Activated T-cell treated with anti-CD3 and anti-CD28 coated beads, Interleukin-2, amount 50 U/mL, for 4 hours (primary cell): ENCODE data around the gene PEMT. TPM values are rescaled to one million over a fixed set of nuclear protein-coding genes. Genes with fewer than 3 reads are reported as not detected.
"Not testable (repeated sequence)": the region's sequence is repeated elsewhere in the genome, so short reads cannot be mapped to it uniquely, and the experiment has no call there.

Experiments
- ATAC-seq, 2 donors: fragments of 200-7000 bp; cut with Tn5 transposase; one replicate each; pipeline ENCODE4 v1.10.0; 2021
- DNase-seq: peaks from one replicate; pipeline ENCODE4 v3.0.0-alpha.2; 2020
- H3K27me3 Mint-ChIP-seq: one replicate; pipeline ENCODE4 v1.8.0; 2021; ENCODE audit warnings: low read depth, mixed read lengths
- H3K36me3 Mint-ChIP-seq: one replicate; pipeline ENCODE4 v1.8.0; 2022; ENCODE audit warnings: mixed read lengths; ENCODE audit not compliant: insufficient read depth
- H3K4me1 Mint-ChIP-seq: one replicate; pipeline ENCODE4 v1.8.0; 2021; ENCODE audit warnings: low read depth, mixed read lengths
- H3K4me3 Mint-ChIP-seq: one replicate; pipeline ENCODE4 v1.8.0; 2021; ENCODE audit warnings: mild to moderate bottlenecking, moderate library complexity, mixed read lengths
- H3K9me3 Mint-ChIP-seq: one replicate; pipeline ENCODE4 v1.8.0; 2021; ENCODE audit warnings: mixed read lengths
- total RNA-seq, 3 donors: library from RNA; stranded (reverse); gene quantifications; one replicate each; pipeline ENCODE4 v1.2.1, GENCODE V29; 2021

PEMT gene
- total RNA-seq, 3 donors from 2014 or later, result 52.5 to 53.8 (median 53.0) TPM

DNA sequence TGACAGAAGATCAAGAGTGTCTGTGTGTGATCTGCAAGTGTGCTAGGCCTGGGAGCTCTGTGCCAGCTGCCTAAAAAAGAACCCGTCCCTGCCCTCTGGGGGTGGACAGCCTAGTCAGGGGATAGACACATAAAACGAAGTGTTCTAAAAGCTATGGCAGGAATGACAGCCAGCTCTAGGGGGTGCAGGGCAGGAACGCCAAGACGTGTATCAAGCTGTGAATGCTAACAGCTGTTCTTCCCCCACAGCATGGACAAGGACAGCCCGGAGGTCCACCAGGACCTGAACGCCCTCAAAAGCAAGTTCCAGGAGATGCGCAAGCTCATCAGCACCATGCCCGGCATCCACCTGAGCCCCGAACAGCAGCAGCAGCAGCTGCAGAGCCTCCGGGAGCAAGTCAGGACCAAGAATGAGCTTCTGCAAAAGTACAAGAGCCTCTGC lies 100.5 kb downstream of the PEMT start:
- H3K27me3 Mint-ChIP-seq, result peaks cover 11% of the 10 kb centered on the region

DNA sequence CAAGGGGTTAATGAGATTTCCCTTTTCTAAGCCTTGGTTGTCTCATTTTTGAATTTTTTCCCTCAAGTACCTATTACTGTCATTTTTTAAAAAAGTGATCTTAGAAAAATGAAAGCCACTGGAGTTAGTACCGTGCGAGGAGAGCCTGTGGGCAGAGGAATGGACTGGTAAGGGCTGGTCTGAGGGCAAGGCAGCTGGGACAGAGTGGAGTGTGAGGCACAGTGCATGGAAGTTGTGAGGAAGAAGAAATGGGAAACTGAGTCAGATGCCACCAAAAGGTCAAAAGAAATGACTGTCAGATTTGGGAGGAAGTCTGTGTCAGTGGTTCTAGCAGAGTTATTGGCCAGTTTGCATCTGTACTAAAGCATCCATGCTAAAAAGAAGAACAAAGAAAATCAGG lies 103.5 kb downstream of the PEMT start:
- Mint-ChIP-seq H3K36me3 (peaks cover 30% of the 10 kb centered on the region), H3K4me1 (peaks cover 18% of the 10 kb centered on the region), H3K4me3 (no peak overlapping the region), H3K27me3 (no peaks in the 10 kb centered on the region), H3K9me3 (no peaks in the 10 kb centered on the region)
- DNase-seq, result no peak
- ATAC-seq, result no peak

More for the DNA sequence above, 100.5 kb downstream of the PEMT start:
- Mint-ChIP-seq H3K36me3 (peaks cover 24% of the 10 kb centered on the region), H3K4me3 (no peak overlapping the region), H3K4me1 (peaks cover 17% of the 10 kb centered on the region), H3K9me3 (no peaks in the 10 kb centered on the region)
- ATAC-seq, result no peak
- DNase-seq, result no peak

DNA sequence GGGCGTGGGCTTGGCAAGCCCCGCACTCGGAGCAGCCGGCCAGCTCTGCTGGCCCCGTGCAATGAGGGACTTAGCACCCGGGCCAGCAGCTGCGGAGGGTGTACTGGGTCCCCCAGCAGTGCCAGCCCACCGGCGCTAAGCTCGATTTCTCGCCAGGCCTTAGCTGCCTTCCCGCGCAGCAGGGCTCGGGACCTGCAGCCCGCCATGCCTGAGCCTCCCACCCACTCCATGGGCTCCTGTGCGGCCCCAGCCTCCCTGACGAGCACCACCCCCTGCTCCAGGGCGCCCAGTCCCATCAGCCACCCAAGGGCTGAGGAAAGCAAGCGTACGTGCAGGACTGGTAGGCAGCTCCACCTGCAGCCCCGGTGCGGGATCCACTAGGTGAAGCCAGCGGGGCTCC lies 105.1 kb downstream of the PEMT start:
- H3K4me1 Mint-ChIP-seq, result peaks cover 29% of the 10 kb centered on the region
- H3K4me3 Mint-ChIP-seq, DNase-seq, H3K27me3 Mint-ChIP-seq, ATAC-seq, H3K9me3 Mint-ChIP-seq: not testable (repeated sequence)
- H3K36me3 Mint-ChIP-seq, result peaks cover 28% of the 10 kb centered on the region

DNA sequence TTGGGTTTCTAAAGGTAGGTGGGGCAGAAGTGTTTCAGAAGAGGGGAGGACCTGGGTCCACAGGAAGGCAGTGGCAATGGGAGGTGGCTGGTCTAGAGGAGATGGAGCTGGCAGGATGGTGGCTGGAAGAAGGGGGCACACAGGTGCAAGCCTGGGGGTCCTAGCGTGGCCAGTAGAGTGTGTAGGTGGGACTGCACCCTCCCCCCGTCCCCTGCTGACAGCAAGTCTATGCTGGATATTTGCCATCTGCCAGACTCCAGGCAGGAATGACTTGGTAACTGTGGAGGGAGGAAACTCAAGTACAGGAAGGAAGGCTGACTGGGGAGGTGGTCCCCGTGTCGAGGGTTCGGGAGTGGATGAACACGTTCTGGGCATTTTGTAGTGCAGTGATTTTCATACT lies 106.1 kb downstream of the PEMT start:
- Mint-ChIP-seq H3K9me3 (no peaks in the 10 kb centered on the region), H3K4me1 (peaks cover 38% of the 10 kb centered on the region)
- no peak for ATAC-seq

DNA sequence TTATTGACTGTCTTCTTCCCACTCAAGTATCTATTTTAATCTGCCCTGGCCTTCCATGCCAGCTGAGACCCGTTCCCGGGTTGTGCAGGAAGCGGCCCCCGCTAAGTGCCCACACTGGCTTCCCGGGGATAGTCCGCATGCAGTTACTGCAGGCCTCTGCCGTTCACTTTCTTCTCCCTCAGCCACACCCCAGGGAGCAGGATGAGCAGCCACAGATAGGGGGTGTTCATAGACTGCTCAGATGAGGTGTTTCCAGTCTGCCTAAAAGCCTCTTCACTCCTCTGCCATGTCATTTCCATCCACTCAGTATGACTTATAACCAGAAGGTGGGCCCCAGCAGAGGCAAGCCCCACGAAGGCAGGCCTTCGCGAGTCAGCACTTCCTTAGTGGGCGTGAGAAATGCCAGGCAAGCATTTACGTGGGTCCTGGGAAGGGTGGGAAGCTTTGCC lies 107.0 kb downstream of the PEMT start:
- peaks cover 46% of the 10 kb centered on the region for H3K4me1 Mint-ChIP-seq
- no peaks in the 10 kb centered on the region for H3K27me3 Mint-ChIP-seq
- DNase-seq (no peak), ATAC-seq (peak; percentile 98 to 100)
- no peak overlapping the region for H3K4me3 Mint-ChIP-seq
- H3K36me3 Mint-ChIP-seq, result peaks cover 26% of the 10 kb centered on the region
- H3K9me3 Mint-ChIP-seq, result no peaks in the 10 kb centered on the region

More for the DNA sequence above, 106.1 kb downstream of the PEMT start:
- Mint-ChIP-seq H3K27me3 (no peaks in the 10 kb centered on the region), H3K4me3 (no peak overlapping the region), H3K36me3 (peaks cover 27% of the 10 kb centered on the region)
- DNase-seq, result no peak

DNA sequence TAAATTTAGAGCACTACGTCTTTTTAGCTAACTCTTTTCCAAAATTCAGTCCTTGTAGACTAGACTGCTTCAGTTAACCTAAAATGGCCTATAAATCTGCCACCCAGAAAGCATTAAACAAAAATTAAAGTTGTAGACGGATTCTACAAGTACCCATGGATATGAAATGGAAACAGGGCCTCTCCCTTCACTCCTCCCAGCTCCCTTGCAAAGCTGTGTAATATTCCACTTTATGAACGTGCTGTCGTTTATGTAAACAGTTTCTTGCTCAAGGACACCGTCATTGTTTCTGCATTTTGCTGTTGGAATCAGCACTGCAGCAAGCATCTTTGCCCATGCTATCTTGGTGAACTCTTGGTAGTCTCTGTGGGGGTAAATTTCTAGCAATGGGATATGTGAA lies 109.6 kb downstream of the PEMT start:
- Mint-ChIP-seq H3K9me3 (no peaks in the 10 kb centered on the region), H3K4me3 (no peak overlapping the region), H3K27me3 (no peaks in the 10 kb centered on the region), H3K36me3 (peaks cover 16% of the 10 kb centered on the region), H3K4me1 (peaks cover 60% of the 10 kb centered on the region)
- no peak for ATAC-seq
- no peak for DNase-seq

DNA sequence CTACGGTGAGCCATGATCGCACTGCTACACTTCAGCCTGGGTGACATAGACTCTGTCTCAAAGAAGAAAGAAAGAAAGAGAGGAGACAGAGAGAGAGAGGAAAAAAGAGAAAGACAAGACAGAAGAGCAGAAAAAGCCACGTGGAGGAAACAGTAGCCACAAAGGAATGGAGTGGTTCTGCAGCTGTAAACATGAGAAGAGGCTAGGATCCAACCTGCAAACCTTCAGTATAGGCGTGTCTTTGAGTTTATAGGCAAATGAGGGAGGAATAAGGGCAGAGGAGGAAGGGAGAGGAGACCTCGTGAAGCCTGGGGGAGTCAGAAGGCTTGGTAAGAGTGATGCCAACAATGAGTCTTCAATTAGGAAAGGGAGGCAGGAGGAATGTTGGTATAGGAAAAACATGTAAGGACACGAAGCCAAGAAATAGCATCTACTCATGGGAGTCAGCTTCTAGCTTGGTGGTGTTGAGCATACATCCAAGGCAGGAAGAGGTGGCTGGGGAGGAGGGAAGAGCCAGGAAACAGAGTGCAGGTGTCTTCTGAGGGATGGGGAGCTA lies 110.8 kb downstream of the PEMT start:
- Mint-ChIP-seq H3K27me3 (no peaks in the 10 kb centered on the region), H3K4me3 (no peak overlapping the region), H3K4me1 (peaks cover 65% of the 10 kb centered on the region), H3K36me3 (peaks cover 13% of the 10 kb centered on the region), H3K9me3 (no peaks in the 10 kb centered on the region)
- ATAC-seq (no peak), DNase-seq (no peak)

DNA sequence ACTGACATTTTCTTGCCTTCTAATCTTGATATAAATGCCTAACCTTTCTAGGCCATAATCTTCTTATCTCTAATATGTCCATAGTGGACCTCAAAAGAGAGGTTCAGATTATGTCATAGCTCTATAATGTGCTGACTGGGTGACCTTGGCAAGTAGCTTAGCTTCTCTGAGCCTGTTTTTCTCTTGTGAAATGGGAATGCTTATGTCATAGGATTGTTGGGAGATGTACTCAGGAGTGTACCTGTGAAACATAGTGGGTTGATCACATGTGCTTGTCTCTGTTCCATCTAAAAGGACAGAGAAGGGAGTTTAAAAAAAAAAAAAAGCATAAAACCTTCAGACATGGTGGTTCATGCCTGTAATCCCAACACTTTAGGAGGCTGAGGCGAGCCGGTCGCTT lies 112.3 kb downstream of the PEMT start:
- ATAC-seq, result no peak
- no peaks in the 10 kb centered on the region for H3K9me3 Mint-ChIP-seq
- H3K27me3 Mint-ChIP-seq, result no peaks in the 10 kb centered on the region
- DNase-seq, result no peak
- H3K36me3 Mint-ChIP-seq, result peaks cover 8% of the 10 kb centered on the region
- no peak overlapping the region for H3K4me3 Mint-ChIP-seq
- peaks cover 58% of the 10 kb centered on the region for H3K4me1 Mint-ChIP-seq

DNA sequence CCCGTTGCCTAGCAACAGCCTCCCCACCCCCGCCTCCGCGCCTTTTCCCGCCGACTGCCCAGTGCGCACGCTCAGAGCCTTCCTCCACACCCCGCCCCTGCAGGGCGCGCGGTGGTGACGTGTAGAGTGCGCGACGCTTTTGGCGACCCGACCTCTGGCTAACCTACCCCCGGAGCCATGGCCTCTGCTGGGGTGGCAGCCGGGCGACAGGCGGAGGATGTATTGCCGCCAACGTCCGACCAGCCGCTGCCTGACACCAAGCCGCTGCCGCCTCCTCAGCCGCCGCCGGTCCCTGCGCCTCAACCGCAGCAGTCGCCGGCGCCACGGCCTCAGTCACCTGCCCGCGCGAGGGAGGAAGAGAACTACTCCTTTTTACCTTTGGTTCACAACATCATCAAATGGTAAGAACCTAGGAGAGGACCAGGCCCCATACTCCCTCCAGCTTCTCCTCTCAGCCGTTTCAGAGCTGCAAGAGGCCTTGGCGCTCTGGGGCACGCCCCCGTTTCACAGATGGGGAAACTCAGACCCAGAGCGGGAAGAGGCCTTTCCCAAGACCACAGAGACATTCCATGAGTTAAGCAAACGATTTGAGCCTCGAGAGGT lies 114.5 kb downstream of the PEMT start, which contains the start of gene MED9:
Gene MED9 (plus strand): TSS at position 136 of the 603 bp plus-strand sequence. CDS start 42 bp downstream, at position 178.
- peak; percentile 97 to 98 for ATAC-seq
- H3K27me3 Mint-ChIP-seq, result peaks cover 7% of the 10 kb centered on the region
- no peaks in the 10 kb centered on the region for H3K9me3 Mint-ChIP-seq
- peaks cover 49% of the 10 kb centered on the region for H3K4me1 Mint-ChIP-seq
- H3K36me3 Mint-ChIP-seq, result peaks cover 3% of the 10 kb centered on the region
- peak within 1 kb of the TSS; percentile 93 for H3K4me3 Mint-ChIP-seq
- peak; percentile 97 for DNase-seq

DNA sequence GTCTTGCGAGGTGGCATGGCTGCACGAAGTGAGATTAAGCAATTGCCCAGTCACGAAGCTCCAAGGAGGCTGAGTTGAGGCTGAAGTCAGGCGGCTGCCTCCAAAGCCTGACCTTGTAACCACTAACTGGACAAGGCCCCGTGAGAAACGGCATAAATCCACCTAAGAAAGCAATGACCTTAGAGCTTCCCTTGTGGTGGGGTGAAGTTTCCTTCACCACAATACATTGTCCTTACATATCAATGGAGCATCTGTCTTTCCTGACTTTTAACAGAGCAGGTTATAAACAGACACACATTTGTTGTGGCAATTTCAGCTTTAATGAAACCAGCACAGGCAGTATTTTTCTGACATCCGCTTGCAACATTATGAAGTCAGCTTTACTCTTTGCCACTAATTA lies 117.2 kb downstream of the PEMT start:
- DNase-seq (no peak), ATAC-seq (no peak)
- H3K36me3 Mint-ChIP-seq, result peaks cover 1% of the 10 kb centered on the region
- H3K4me1 Mint-ChIP-seq, result peaks cover 28% of the 10 kb centered on the region
- no peaks in the 10 kb centered on the region for H3K9me3 Mint-ChIP-seq
- no peak overlapping the region for H3K4me3 Mint-ChIP-seq
- peaks cover 17% of the 10 kb centered on the region for H3K27me3 Mint-ChIP-seq

DNA sequence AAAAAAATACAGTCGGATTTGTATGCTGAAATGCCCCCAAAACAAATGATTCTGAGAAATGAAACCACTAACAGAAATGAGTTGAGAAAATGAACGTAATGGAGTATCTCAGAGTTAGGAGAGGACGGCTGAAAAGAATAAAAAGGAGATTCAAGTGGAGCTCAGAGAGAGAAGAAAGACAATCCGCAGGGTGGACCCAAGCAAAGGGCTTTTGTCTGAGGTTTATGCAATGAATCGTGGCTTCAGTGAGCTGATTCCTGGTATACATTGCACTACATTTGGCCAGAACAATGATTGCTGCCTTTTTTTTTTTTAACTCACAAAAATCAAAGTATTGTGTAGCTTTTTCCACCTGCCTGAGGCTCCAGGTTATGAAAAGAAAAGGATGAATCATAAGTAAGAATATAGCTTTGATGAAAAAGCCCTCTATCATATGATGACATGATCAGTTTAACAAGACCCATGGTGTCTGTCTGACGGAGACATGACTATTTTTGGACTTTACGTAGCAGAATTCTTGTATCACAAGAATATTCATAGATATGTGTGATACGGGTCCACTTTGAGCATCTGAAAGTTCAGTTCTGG lies 119.1 kb downstream of the PEMT start:
- Mint-ChIP-seq H3K4me1 (peaks cover 13% of the 10 kb centered on the region), H3K36me3 (no peaks in the 10 kb centered on the region), H3K4me3 (no peak overlapping the region), H3K9me3 (no peaks in the 10 kb centered on the region), H3K27me3 (peaks cover 18% of the 10 kb centered on the region)
- DNase-seq (no peak), ATAC-seq (no peak)

DNA sequence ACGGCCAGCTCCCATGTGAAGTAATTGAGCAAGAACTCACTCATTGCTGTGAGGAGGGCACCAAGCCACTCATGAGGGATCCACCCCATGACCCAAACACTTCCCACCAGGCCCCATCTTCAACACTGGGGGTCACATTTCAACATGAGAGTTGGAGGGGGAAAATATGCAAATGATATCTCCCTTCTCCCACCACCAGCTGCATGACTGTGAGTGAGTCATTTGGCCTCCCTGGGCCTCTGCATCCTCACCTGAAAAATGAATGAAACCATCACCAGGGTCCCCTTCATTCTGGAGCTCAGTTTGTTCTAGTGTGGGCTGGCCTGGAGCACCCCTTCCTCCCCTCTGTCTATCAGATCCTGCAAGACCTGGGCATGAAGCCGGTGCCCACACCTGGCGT lies 121.5 kb downstream of the PEMT start:
- H3K36me3 Mint-ChIP-seq, result no peaks in the 10 kb centered on the region
- no peaks in the 10 kb centered on the region for H3K4me1 Mint-ChIP-seq
- ATAC-seq (no peak), DNase-seq (no peak)
- H3K27me3 Mint-ChIP-seq, result peaks cover 22% of the 10 kb centered on the region
- no peaks in the 10 kb centered on the region for H3K9me3 Mint-ChIP-seq
- H3K4me3 Mint-ChIP-seq, result no peak overlapping the region

DNA sequence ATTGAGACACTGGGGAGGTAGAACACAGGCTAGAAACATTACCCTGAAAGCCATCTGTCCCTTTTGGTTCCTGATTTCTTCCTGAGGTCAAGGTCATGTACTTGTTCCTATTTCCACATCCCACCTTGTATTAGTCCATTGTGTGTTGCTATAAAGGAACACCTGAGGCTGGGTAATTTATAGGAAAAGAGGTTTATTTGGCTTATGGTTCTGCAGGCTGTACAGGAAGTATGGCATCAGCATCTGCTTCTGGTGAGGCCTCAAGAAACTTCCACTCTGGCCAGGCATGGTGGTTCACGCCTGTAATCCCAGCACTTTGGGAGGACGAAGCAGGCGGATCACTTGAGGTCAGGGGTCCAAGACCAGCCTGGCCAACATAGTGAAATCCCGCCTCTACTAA lies 122.2 kb downstream of the PEMT start:
- Mint-ChIP-seq H3K4me1 (no peaks in the 10 kb centered on the region), H3K4me3 (no peak overlapping the region), H3K27me3 (peaks cover 23% of the 10 kb centered on the region), H3K36me3 (no peaks in the 10 kb centered on the region), H3K9me3 (no peaks in the 10 kb centered on the region)
- DNase-seq, result no peak
- ATAC-seq, result no peak

DNA sequence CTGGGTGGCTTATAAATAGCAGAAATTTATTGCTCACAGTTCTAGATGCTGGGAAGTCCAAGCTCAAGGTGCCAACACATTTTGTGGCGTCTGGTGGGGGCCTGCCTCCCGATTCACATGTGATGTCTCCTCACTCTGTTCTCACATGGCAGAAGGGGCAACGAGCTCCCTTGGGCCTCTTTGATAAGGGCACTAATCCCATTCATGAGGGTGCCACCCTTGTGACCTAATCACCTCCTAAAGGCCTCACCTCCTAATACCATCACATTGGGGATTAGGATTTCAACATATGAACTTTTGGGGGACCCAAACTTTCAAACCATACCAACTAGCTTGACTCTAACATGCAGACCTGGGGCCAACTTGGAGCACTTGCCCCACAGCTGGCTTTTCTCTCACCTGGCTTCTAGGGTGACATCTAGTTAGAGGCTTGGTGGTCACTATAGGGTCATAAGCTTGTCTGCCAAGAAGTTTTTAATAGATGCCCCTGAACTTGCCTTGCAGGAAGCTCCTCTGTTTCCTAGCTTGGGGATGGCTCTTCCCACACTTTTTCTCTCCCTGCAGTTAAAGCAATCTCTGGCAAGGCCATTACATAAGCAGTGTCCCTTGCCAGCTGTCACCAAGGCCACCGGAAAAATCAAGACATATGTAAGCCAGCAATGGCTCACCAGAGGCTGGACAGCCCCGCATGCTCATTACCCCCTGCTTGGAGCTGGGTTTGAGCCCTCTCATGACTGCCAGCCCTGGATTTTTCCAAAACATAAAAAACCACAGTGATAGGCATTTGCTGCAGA lies 123.1 kb downstream of the PEMT start:
- Mint-ChIP-seq H3K36me3 (no peaks in the 10 kb centered on the region), H3K9me3 (no peaks in the 10 kb centered on the region), H3K4me3 (no peak overlapping the region), H3K4me1 (no peaks in the 10 kb centered on the region), H3K27me3 (peaks cover 27% of the 10 kb centered on the region)
- ATAC-seq, result no peak
- DNase-seq, result no peak
